H9 (cell line): Measurements from ENCODE around the gene MAN1A2. TPM values are rescaled to one million over a fixed set of nuclear protein-coding genes. Genes with fewer than 3 reads are reported as not detected.

ENCODE experiments used
- DNase-seq: peaks from one replicate; pipeline ENCODE4 v3.0.0-alpha.2; 2017
- H2AFZ ChIP-seq: one replicate; pipeline ENCODE4 v1.6.1; 2013; ENCODE audit warnings: mild to moderate bottlenecking, low read length, control low read depth, moderate library complexity
- H2AK5ac ChIP-seq: 2 replicates; pipeline ENCODE4 v1.6.1; 2013; ENCODE audit warnings: low read length, control low read depth, mixed read lengths; ENCODE audit not compliant: insufficient read length
- H2BK120ac ChIP-seq: one replicate; pipeline ENCODE4 v1.6.1; 2013; ENCODE audit warnings: low read depth, mild to moderate bottlenecking, low read length, control low read depth, inconsistent platforms; ENCODE audit not compliant: poor library complexity, severe bottlenecking
- H2BK12ac ChIP-seq: 2 replicates; pipeline ENCODE4 v1.6.1; 2013; ENCODE audit warnings: low read length, control low read depth, mixed read lengths, low read depth; ENCODE audit not compliant: insufficient read length
- H2BK15ac ChIP-seq: 2 replicates; pipeline ENCODE4 v1.6.1; 2013; ENCODE audit warnings: low read depth, low read length, control low read depth
- H2BK20ac ChIP-seq: one replicate; pipeline ENCODE4 v1.6.1; 2013; ENCODE audit warnings: low read depth, mild to moderate bottlenecking, low read length, control low read depth, inconsistent platforms; ENCODE audit not compliant: poor library complexity, severe bottlenecking
- H2BK5ac ChIP-seq: 2 replicates; pipeline ENCODE4 v1.6.1; 2013; ENCODE audit warnings: low read length, control low read depth, mixed read lengths; ENCODE audit not compliant: insufficient read length
- H3K14ac ChIP-seq: 2 replicates; pipeline ENCODE4 v1.6.1; 2013; ENCODE audit warnings: low read length, control low read depth; ENCODE audit not compliant: insufficient read depth
- H3K18ac ChIP-seq: 2 replicates; pipeline ENCODE4 v1.6.1; 2013; ENCODE audit warnings: low read depth, mild to moderate bottlenecking, mixed read lengths, low read length, control low read depth; ENCODE audit not compliant: insufficient read length
- H3K23ac ChIP-seq: 2 replicates; pipeline ENCODE4 v1.6.1; 2013; ENCODE audit warnings: low read length, control low read depth, mixed read lengths, low read depth; ENCODE audit not compliant: insufficient read length
- H3K23me2 ChIP-seq: 2 replicates; pipeline ENCODE4 v1.6.1; 2013; ENCODE audit warnings: low read depth, mild to moderate bottlenecking, mixed read lengths, low read length, control low read depth; ENCODE audit not compliant: insufficient read length, poor library complexity, severe bottlenecking
- H3K27ac ChIP-seq: 2 replicates; pipeline ENCODE4 v1.5.1; 2013; ENCODE audit warnings: low read length, control low read depth, mixed read lengths, low read depth; ENCODE audit not compliant: insufficient read length
- H3K27me3 ChIP-seq: 2 replicates; pipeline ENCODE4 v1.6.1; 2013; ENCODE audit warnings: low read length, control low read depth, inconsistent platforms; ENCODE audit not compliant: insufficient read depth
- H3K4ac ChIP-seq: 2 replicates; pipeline ENCODE4 v1.6.1; 2013; ENCODE audit warnings: low read depth, mild to moderate bottlenecking, control low read depth, inconsistent platforms, low read length, moderate library complexity
- H3K4me1 ChIP-seq: 2 replicates; pipeline ENCODE4 v1.6.1; 2013; ENCODE audit warnings: low read length, control low read depth, inconsistent platforms; ENCODE audit not compliant: insufficient read depth
- H3K4me2 ChIP-seq: 2 replicates; pipeline ENCODE4 v1.6.1; 2013; ENCODE audit warnings: low read length, control low read depth, mixed read lengths; ENCODE audit not compliant: insufficient read length, insufficient read depth
- H3K56ac ChIP-seq: 2 replicates; pipeline ENCODE4 v1.6.1; 2013; ENCODE audit warnings: low read depth, mild to moderate bottlenecking, mixed read lengths, low read length, control low read depth; ENCODE audit not compliant: insufficient read length
- H3K79me1 ChIP-seq: 2 replicates; pipeline ENCODE4 v1.6.1; 2013; ENCODE audit warnings: low read depth, mild to moderate bottlenecking, moderate library complexity, low read length, control low read depth, inconsistent platforms; ENCODE audit not compliant: insufficient read depth, poor library complexity, severe bottlenecking
- H3K79me2 ChIP-seq: 2 replicates; pipeline ENCODE4 v1.6.1; 2013; ENCODE audit warnings: low read length, control low read depth, inconsistent platforms; ENCODE audit not compliant: insufficient read depth
- H3K9ac ChIP-seq: 2 replicates; pipeline ENCODE4 v1.6.1; 2013; ENCODE audit warnings: low read length, control low read depth, mixed read lengths; ENCODE audit not compliant: insufficient read length; ENCODE audit errors: extremely low read depth
- H3K9me3 ChIP-seq: one replicate; pipeline ENCODE4 v1.6.1; 2013; ENCODE audit warnings: low read depth, low read length, inconsistent platforms; ENCODE audit not compliant: control insufficient read depth
- H3T11ph ChIP-seq: one replicate; pipeline ENCODE4 v1.6.1; 2013; ENCODE audit warnings: mild to moderate bottlenecking, low read length, control low read depth, inconsistent platforms
- H4K20me1 ChIP-seq: one replicate; pipeline ENCODE4 v1.6.1; 2013; ENCODE audit not compliant: control insufficient read depth, insufficient read length, insufficient read depth
- H4K5ac ChIP-seq: 2 replicates; pipeline ENCODE4 v1.6.1; 2013; ENCODE audit warnings: low read depth, mild to moderate bottlenecking, mixed read lengths, low read length, control low read depth; ENCODE audit not compliant: insufficient read length
- H4K8ac ChIP-seq: replicated peaks from 2 replicates; pipeline ENCODE4 v1.6.1; 2013; ENCODE audit warnings: low read length, control low read depth, mixed read lengths, low read depth; ENCODE audit not compliant: insufficient read length
- H4K91ac ChIP-seq: 2 replicates; pipeline ENCODE4 v1.6.1; 2013; ENCODE audit warnings: low read depth, mild to moderate bottlenecking, moderate library complexity, mixed read lengths, low read length, control low read depth; ENCODE audit not compliant: insufficient read length
- H3K27ac Mint-ChIP-seq, 3 experiments: 2 replicates in 2 of 3; 3 replicates in 1 of 3; pipeline ENCODE4 v1.8.0; 2020 to 2021; ENCODE audit warnings: mixed read lengths in 3 of 3, mild to moderate bottlenecking in 1 of 3, moderate library complexity in 1 of 3
- H3K27me3 Mint-ChIP-seq: 2 replicates; pipeline ENCODE4 v1.8.0; 2021; ENCODE audit warnings: low read depth, mild to moderate bottlenecking, moderate library complexity, mixed read lengths
- H3K36me3 Mint-ChIP-seq, 3 experiments: 2 replicates in 2 of 3; 3 replicates in 1 of 3; pipeline ENCODE4 v1.8.0; 2020 to 2021; ENCODE audit warnings: low read depth in 3 of 3, mixed read lengths in 3 of 3; ENCODE audit not compliant: insufficient read depth in 1 of 3
- H3K4me1 Mint-ChIP-seq, 2 experiments: 2 replicates each; pipeline ENCODE4 v1.8.0; 2020; ENCODE audit warnings: mixed read lengths in 2 of 2
- H3K4me3 Mint-ChIP-seq, 2 experiments: 2 replicates in 1 of 2; 3 replicates in 1 of 2; pipeline ENCODE4 v1.8.0; 2020 to 2021; ENCODE audit warnings: mild to moderate bottlenecking in 2 of 2, mixed read lengths in 2 of 2, moderate library complexity in 1 of 2
- H3K9me3 Mint-ChIP-seq, 2 experiments: 2 replicates in 1 of 2; 3 replicates in 1 of 2; pipeline ENCODE4 v1.8.0; 2020; ENCODE audit warnings: mild to moderate bottlenecking in 2 of 2, mixed read lengths in 2 of 2, moderate library complexity in 1 of 2
- CTCF ChIP-seq: fragments of 200-600 bp; sonication (generic); conservative IDR thresholded peaks from 3 replicates; pipeline ENCODE4 v1.8.0; 2021; ENCODE audit warnings: antibody characterized with exemption, mild to moderate bottlenecking
- WGBS: extraction: QIAGEN DNeasy Blood & Tissue Kit; methylation state at CpG from one replicate; pipeline ENCODE4 v1.1.7; 2013; ENCODE audit warnings: missing lambda C conversion rate, low lambda C conversion rate, mixed read lengths; ENCODE audit not compliant: insufficient read length; ENCODE audit errors: extremely low coverage; 5-methylcytosine and 5-hydroxymethylcytosine counted together
- total RNA-seq: library from RNA; stranded (reverse); gene quantifications from 2 replicates; pipeline ENCODE4 v1.2.1, GENCODE V29; 2021

MAN1A2 gene
- total RNA-seq, 1 experiment from 2014 or later: 24.0 TPM

- Mint-ChIP-seq H3K27me3 (no peaks in the 10 kb centered on the region), H3K9me3 (no peaks in the 10 kb centered on the region; a peak in 1 of 5 replicates), H3K36me3 (no peaks in the 10 kb centered on the region; a peak in 3 of 7 replicates), H3K4me1 (peaks cover 26 to 29% of the 10 kb centered on the region in 2 experiments), H3K27ac (no peak overlapping the region), H3K4me3 (no peak overlapping the region)
- no peaks in the 10 kb centered on the region for H3K27me3 ChIP-seq
- no peak overlapping the region for H2AK5ac ChIP-seq
- no peak overlapping the region for H3K14ac ChIP-seq
- H2BK5ac ChIP-seq: no peak overlapping the region
- no peak for DNase-seq
- no peak overlapping the region for H3K9ac ChIP-seq
- no peak overlapping the region for H3K18ac ChIP-seq
- no peak overlapping the region for H2BK15ac ChIP-seq
- no peak for TF ChIP-seq CTCF
- no peak overlapping the region for H3K56ac ChIP-seq
- H2BK20ac ChIP-seq: no peak overlapping the region
- no peaks in the 10 kb centered on the region for H3K9me3 ChIP-seq
- no peak overlapping the region for H4K5ac ChIP-seq
- no peak overlapping the region for H3K4me2 ChIP-seq
- H3K23me2 ChIP-seq: peaks cover 3% of the 10 kb centered on the region
- H2BK120ac ChIP-seq: no peak overlapping the region
- no peak overlapping the region for H2BK12ac ChIP-seq
- no peak overlapping the region for H4K91ac ChIP-seq
- no CpG with 5 or more reads among the region's 5 CpGs for WGBS
- no peak overlapping the region for H3K23ac ChIP-seq
- no peaks in the 10 kb centered on the region for H4K20me1 ChIP-seq
- H3K4ac ChIP-seq: no peak overlapping the region
- peaks cover 3% of the 10 kb centered on the region for H3K79me1 ChIP-seq
- H2AFZ ChIP-seq: no peak overlapping the region
- no peak overlapping the region for H3K27ac ChIP-seq
- H3T11ph ChIP-seq: no peak overlapping the region
- no peak overlapping the region for H4K8ac ChIP-seq
- peaks cover 9% of the 10 kb centered on the region; the same call in 1 of the 2 replicates for H3K79me2 ChIP-seq
- H3K4me1 ChIP-seq: peaks cover 2% of the 10 kb centered on the region; the same call in 1 of the 2 replicates
These were observed 5.7 kb downstream of the MAN1A2 start for GRCh38 chr1:117372863-117373412.
